Thoracic aorta (tissue), 2 donors: Measurements from ENCODE around the gene SULF2. TPM values are rescaled to one million over a fixed set of nuclear protein-coding genes. Genes with fewer than 3 reads are reported as not detected.

Experiments used
- ATAC-seq: fragments of 150-250 bp; one replicate; pipeline ENCODE4 v1.8.0; 2017; ENCODE audit warnings: low read depth; ENCODE audit not compliant: insufficient number of reproducible peaks, low FRiP score
- DNase-seq: peaks from one replicate; pipeline ENCODE4 v3.0.0-alpha.2; 2020; ENCODE audit warnings: low spot score
- H3K27ac ChIP-seq, 2 donors: fragments of 200-600 bp; sonication (generic); 1 replicate in 1 of 2; 2 replicates in 1 of 2; pipeline ENCODE4 v1.5.1; 2016; ENCODE audit warnings: mild to moderate bottlenecking in 2 of 2, moderate library complexity in 2 of 2
- H3K27me3 ChIP-seq: fragments of 200-600 bp; sonication (generic); replicated peaks from 2 replicates; pipeline ENCODE4 v1.6.0; 2016; ENCODE audit warnings: mild to moderate bottlenecking; ENCODE audit not compliant: insufficient read depth
- H3K36me3 ChIP-seq: fragments of 200-600 bp; sonication (generic); one replicate; pipeline ENCODE4 v1.5.1; 2016
- H3K4me1 ChIP-seq, 2 donors: fragments of 200-600 bp; sonication (generic); 1 replicate in 1 of 2; 2 replicates in 1 of 2; pipeline versions ENCODE4 v1.5.1 to v1.6.0; 2016; ENCODE audit warnings: low read depth in 2 of 2, mild to moderate bottlenecking in 1 of 2; ENCODE audit not compliant: control insufficient read depth in 1 of 2
- H3K4me3 ChIP-seq: fragments of 200-600 bp; sonication (generic); 2 replicates; pipeline ENCODE4 v1.5.1; 2016; ENCODE audit warnings: mild to moderate bottlenecking
- H3K9me3 ChIP-seq: fragments of 200-600 bp; sonication (generic); 2 replicates; pipeline ENCODE4 v1.5.1; 2016
- CTCF ChIP-seq: fragments of 200-600 bp; sonication (generic); IDR thresholded peaks from one replicate; pipeline ENCODE4 v1.5.1; 2019; ENCODE audit warnings: antibody characterized with exemption
- total RNA-seq, 2 donors: library from RNA; depleted of rRNA; stranded (reverse); fragments of >200 nt; gene quantifications; one replicate each; pipeline versions ENCODE4 v1.1.0 to v1.2.3, GENCODE V29; 2016

The SULF2 gene
- total RNA-seq, 2 donors from 2014 or later, result 39.0 to 53.9 TPM

DNA sequence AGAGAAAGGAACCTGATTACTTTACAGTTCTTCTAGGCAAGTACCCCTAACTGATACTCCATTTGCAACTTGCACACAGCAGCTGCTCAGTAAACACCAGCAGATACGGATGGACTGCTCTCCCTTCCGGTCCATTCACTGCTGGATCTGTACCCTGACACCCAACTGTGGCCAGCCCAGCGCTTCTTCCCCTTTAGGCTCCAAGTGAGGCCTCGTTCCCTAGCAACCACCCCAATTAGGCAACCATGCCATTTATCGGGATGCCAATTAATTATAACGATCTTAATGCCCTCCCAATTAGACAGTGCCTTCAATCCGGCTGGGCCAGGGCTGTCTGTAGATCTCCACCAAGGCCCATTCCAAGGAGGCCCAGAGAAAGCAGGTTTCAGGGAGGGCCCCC is 3.2 kb downstream of the SULF2 start:
- Histone ChIP-seq H3K27ac (no peak overlapping the region), H3K27me3 (no peaks in the 10 kb centered on the region), H3K36me3 (no peaks in the 10 kb centered on the region), H3K9me3 (no peaks in the 10 kb centered on the region), H3K4me1 (peaks cover 6 to 25% of the 10 kb centered on the region in 2 donors), H3K4me3 (no peak overlapping the region)
- DNase-seq (no peak), ATAC-seq (no peak)
- no peak for TF ChIP-seq CTCF

DNA sequence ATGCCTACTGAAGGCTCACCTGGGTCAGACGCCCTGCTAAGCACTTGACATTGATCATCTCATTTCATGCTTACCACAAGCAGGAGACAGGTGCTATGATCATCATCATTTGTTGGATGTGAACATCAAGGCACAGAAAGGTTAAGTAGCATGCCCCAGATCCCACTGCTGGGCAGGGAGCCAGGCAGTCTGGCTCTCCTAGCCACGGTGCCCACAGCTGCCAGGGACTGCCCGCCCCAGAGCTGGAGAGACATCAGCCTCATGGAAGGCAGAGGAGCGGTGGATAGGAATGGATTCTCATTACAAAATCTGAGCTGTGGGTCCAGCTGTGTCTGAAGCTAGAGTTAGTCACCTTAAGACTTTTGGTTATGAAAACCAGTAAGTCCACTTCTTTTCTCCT is 3.6 kb downstream of the SULF2 start:
- peaks cover 6 to 25% of the 10 kb centered on the region in 2 donors for H3K4me1 ChIP-seq
- H3K36me3 ChIP-seq, result no peaks in the 10 kb centered on the region
- TF ChIP-seq CTCF, result no peak
- no peak overlapping the region for H3K4me3 ChIP-seq
- no peak for ATAC-seq
- no peaks in the 10 kb centered on the region for H3K9me3 ChIP-seq
- no peak for DNase-seq
- no peak overlapping the region for H3K27ac ChIP-seq
- no peaks in the 10 kb centered on the region for H3K27me3 ChIP-seq

- DNase-seq, result no peak
- no peaks in the 10 kb centered on the region for H3K27me3 ChIP-seq
- no peak overlapping the region for H3K4me3 ChIP-seq
- H3K27ac ChIP-seq, result no peak overlapping the region
- ATAC-seq, result no peak
- TF ChIP-seq CTCF, result no peak
- no peaks in the 10 kb centered on the region for H3K9me3 ChIP-seq
- H3K4me1 ChIP-seq, result peaks cover 6 to 25% of the 10 kb centered on the region in 2 donors
- no peaks in the 10 kb centered on the region for H3K36me3 ChIP-seq
Observed at GRCh38 chr20:47780720-47781389, 4.4 kb downstream of the SULF2 start.

GRCh38 chr20:47778398-47779354 is 6.6 kb downstream of the SULF2 start:
- H3K4me3 ChIP-seq, result no peak overlapping the region
- no peak overlapping the region for H3K27ac ChIP-seq
- no peaks in the 10 kb centered on the region for H3K9me3 ChIP-seq
- TF ChIP-seq CTCF, result no peak
- no peaks in the 10 kb centered on the region for H3K27me3 ChIP-seq
- no peak for DNase-seq
- no peaks in the 10 kb centered on the region for H3K36me3 ChIP-seq
- ATAC-seq, result no peak
- peaks cover 4 to 26% of the 10 kb centered on the region in 2 donors for H3K4me1 ChIP-seq

DNA sequence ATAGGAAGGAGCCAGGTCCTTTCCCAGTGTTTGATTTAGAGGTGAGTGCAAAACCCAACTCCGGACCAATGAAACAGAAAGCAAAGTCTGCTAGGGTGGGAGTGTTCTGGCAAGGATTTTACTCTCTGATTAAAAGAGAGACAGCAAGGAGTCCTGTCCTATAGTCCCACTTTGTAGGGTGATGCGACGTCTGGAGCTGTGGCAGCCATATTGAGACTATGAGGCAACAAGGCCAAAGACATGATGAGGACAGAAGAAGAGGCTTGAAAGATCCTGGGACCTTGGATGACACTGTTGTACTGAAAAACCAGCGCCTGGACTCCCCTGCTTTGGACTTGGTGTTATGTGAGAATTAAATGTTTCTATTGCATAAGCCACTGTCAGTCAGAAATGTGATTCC is 8.1 kb downstream of the SULF2 start:
- Histone ChIP-seq H3K4me1 (peaks cover 4 to 34% of the 10 kb centered on the region in 2 donors), H3K9me3 (no peaks in the 10 kb centered on the region), H3K36me3 (no peaks in the 10 kb centered on the region), H3K27me3 (no peaks in the 10 kb centered on the region), H3K4me3 (no peak overlapping the region), H3K27ac (no peak overlapping the region)
- ATAC-seq (no peak), DNase-seq (no peak)
- no peak for TF ChIP-seq CTCF
